ENCODE measurements around the gene VAMP8.
"Not testable (repeated sequence)": the region's sequence is repeated elsewhere in the genome, so short reads cannot be mapped to it uniquely, and the experiment has no call there.

The VAMP8 gene

GRCh38 chr2:85577386-85578242 lies at the start of gene VAMP8:
TSS of gene VAMP8 (plus strand) at chr2:85577586. CDS start at chr2:85577647, 61 bp downstream.
- peak; percentile 29 for DNase-seq (ENCODE audit: low spot score)

GRCh38 chr2:85527787-85528186 lies 49.6 kb upstream of the VAMP8 start:
- no peak for DNase-seq (ENCODE audit: low spot score)

- DNase-seq (ENCODE audit: low spot score), result no peak
Observed at GRCh38 chr2:85528355-85528754, 49.0 kb upstream of the VAMP8 start.

GRCh38 chr2:85529809-85530208 lies 47.6 kb upstream of the VAMP8 start:
- no peak for DNase-seq (ENCODE audit: low spot score)

- DNase-seq (ENCODE audit: low spot score), result no peak
Observed at GRCh38 chr2:85531589-85531988, 45.8 kb upstream of the VAMP8 start.

- DNase-seq (ENCODE audit: low spot score), result no peak
Observed at GRCh38 chr2:85534099-85534498, 43.3 kb upstream of the VAMP8 start.

- DNase-seq (ENCODE audit: low spot score), result no peak
Observed at GRCh38 chr2:85534881-85535280, 42.5 kb upstream of the VAMP8 start.

GRCh38 chr2:85536479-85536878 lies 40.9 kb upstream of the VAMP8 start:
- DNase-seq (ENCODE audit: low spot score), result peak; percentile 63

GRCh38 chr2:85537600-85538506 lies 39.5 kb upstream of the VAMP8 start:
- DNase-seq (ENCODE audit: low spot score), result peak; percentile 31

- DNase-seq (ENCODE audit: low spot score), result peak; percentile 95
Observed at GRCh38 chr2:85538507-85539360, 38.7 kb upstream of the VAMP8 start, which contains the start of gene MAT2A. TSS of gene MAT2A (plus strand) at chr2:85539168. CDS start at chr2:85539288, 120 bp downstream.

- peak; percentile 62 for DNase-seq (ENCODE audit: low spot score)
Observed at GRCh38 chr2:85539361-85540132, 37.8 kb upstream of the VAMP8 start.

- DNase-seq (ENCODE audit: low spot score), result no peak
Observed at GRCh38 chr2:85540133-85540648, 37.2 kb upstream of the VAMP8 start.

- no peak for DNase-seq (ENCODE audit: low spot score)
Observed at GRCh38 chr2:85541262-85541661, 36.1 kb upstream of the VAMP8 start.

- no peak for DNase-seq (ENCODE audit: low spot score)
Observed at GRCh38 chr2:85541753-85542457, 35.5 kb upstream of the VAMP8 start.

GRCh38 chr2:85542777-85543176 lies 34.6 kb upstream of the VAMP8 start:
- no peak for DNase-seq (ENCODE audit: low spot score)

GRCh38 chr2:85544254-85544691 lies 33.1 kb upstream of the VAMP8 start:
- DNase-seq (ENCODE audit: low spot score), result not testable (repeated sequence)

- DNase-seq (ENCODE audit: low spot score), result not testable (repeated sequence)
Observed at GRCh38 chr2:85544915-85545779, 32.2 kb upstream of the VAMP8 start.

GRCh38 chr2:85545780-85546240 lies 31.6 kb upstream of the VAMP8 start:
- DNase-seq (ENCODE audit: low spot score), result no peak

Data from AG08396 (cell line).